ENCODE measurements around the gene DNAI4. TPM values are rescaled to one million over a fixed set of nuclear protein-coding genes. Genes with fewer than 3 reads are reported as not detected.

Gene DNAI4
- total and polyA plus RNA-seq, 2 donors (not counting 1 experiment from before 2014, with no cell fraction given) = 0.30 to 2.7 TPM

- peak overlapping the region; percentile 91 for H3K4me3 Mint-ChIP-seq
- TF ChIP-seq CTCF (IDR thresholded peaks at IDR 0.05) (peak; percentile 1), EZH2 (IDR thresholded peaks at IDR 0.05; ENCODE audit: borderline replicate concordance, insufficient read depth, low read depth, low read length, poor library complexity, severe bottlenecking) (no peak)
- H3K79me2 ChIP-seq (ENCODE audit: control insufficient read depth, insufficient read depth, low read length) = peaks cover 37% of the 10 kb centered on the region
- H3K27me3 ChIP-seq (replicated peaks in 1 of 4; ENCODE audit: control extremely low read depth in 1 of 4, control insufficient read depth in 3 of 4, insufficient read depth in 4 of 4, low read length in 3 of 4) = no peaks in the 10 kb centered on the region
- DNase-seq = no peak
- intact Hi-C loops (cut with micrococcal nuclease) = loop anchor here (10.0 kb wide), 2 partner anchors 591 to 1961 kb away; partner anchors contain the start of gene JAK1
- no peaks in the 10 kb centered on the region for H3K9me3 Mint-ChIP-seq (ENCODE audit: insufficient read depth)
- peak overlapping the region; percentile 92 for H3K4me2 ChIP-seq (replicated peaks; ENCODE audit: low read depth, low read length, poor library complexity, severe bottlenecking)
- peak overlapping the region; percentile 98 for H3K9ac ChIP-seq (ENCODE audit: low read length)
- H3K9me3 ChIP-seq (ENCODE audit: control extremely low read depth in 1 of 3, control insufficient read depth in 2 of 3, insufficient read depth in 1 of 3, low read length in 2 of 3) = no peaks in the 10 kb centered on the region
- peak overlapping the region; percentile 85 for H2AFZ ChIP-seq (ENCODE audit: insufficient read depth, low read depth, low read length, poor library complexity, severe bottlenecking)
- no peak for ATAC-seq (ENCODE audit: low read depth)
- ChIA-PET CTCF (interaction anchor here (1.0 kb wide), 1 partner anchor 149 kb away, joined by 3 read pairs; no protein-coding TSS in a partner anchor), POLR2A (interaction anchor here (1.3 kb wide), 1 partner anchor 128 kb away, joined by 5 read pairs; the partner anchor contains the start of gene SLC35D1)
- H3K27ac Mint-ChIP-seq = peak overlapping the region; percentile 92
- peaks cover 21 to 23% of the 10 kb centered on the region in 2 donors for H3K4me1 ChIP-seq (ENCODE audit: control insufficient read depth in 2 of 2, insufficient read depth in 2 of 2, low read length in 2 of 2)
- H3K27ac ChIP-seq (ENCODE audit: low read length in 2 of 2) = peak overlapping the region; percentile 91 to 99
- no peaks in the 10 kb centered on the region for H3K36me3 ChIP-seq (replicated peaks in 1 of 2; ENCODE audit: control extremely low read depth in 1 of 2, control insufficient read depth in 1 of 2, extremely low read depth in 1 of 2, insufficient read depth in 2 of 2, low read length in 1 of 2)
- H4K20me1 ChIP-seq (ENCODE audit: control insufficient read depth, insufficient read depth, low read length, poor library complexity, severe bottlenecking) = peaks cover 2% of the 10 kb centered on the region
- no peaks in the 10 kb centered on the region for H3K27me3 Mint-ChIP-seq
- whole genome bisulfite sequencing (ENCODE audit: insufficient coverage) = 5% methylated on average over 8 of the region's 11 CpGs
- H3K4me3 ChIP-seq (ENCODE audit: control extremely low read depth in 1 of 5, extremely low read depth in 1 of 5, insufficient read depth in 1 of 5, low read depth in 2 of 5, low read length in 4 of 5) = peak overlapping the region; percentile 66 to 93 (median 80)
- peaks cover 29% of the 10 kb centered on the region for H3K4me1 Mint-ChIP-seq
These were observed 878 bp upstream of the DNAI4 start for GRCh38 chr1:66925558-66925910.

GRCh38 chr1:66920543-66920942, 4.1 kb downstream of the DNAI4 start:
- H3K4me3 Mint-ChIP-seq = no peak overlapping the region
- CTCF ChIA-PET = no interaction called here
- Histone ChIP-seq H3K79me2 (ENCODE audit: control insufficient read depth, insufficient read depth, low read length) (peaks cover 19% of the 10 kb centered on the region), H3K4me3 (ENCODE audit: control extremely low read depth in 1 of 5, extremely low read depth in 1 of 5, insufficient read depth in 1 of 5, low read depth in 2 of 5, low read length in 4 of 5) (no peak overlapping the region), H3K27me3 (replicated peaks in 1 of 4; ENCODE audit: control extremely low read depth in 1 of 4, control insufficient read depth in 3 of 4, insufficient read depth in 4 of 4, low read length in 3 of 4) (no peaks in the 10 kb centered on the region), H3K9ac (ENCODE audit: low read length) (no peak overlapping the region), H3K4me2 (replicated peaks; ENCODE audit: low read depth, low read length, poor library complexity, severe bottlenecking) (no peak overlapping the region), H3K4me1 (ENCODE audit: control insufficient read depth in 2 of 2, insufficient read depth in 2 of 2, low read length in 2 of 2) (peaks cover 9 to 12% of the 10 kb centered on the region in 2 donors), H3K27ac (ENCODE audit: low read length in 2 of 2) (no peak overlapping the region), H2AFZ (ENCODE audit: insufficient read depth, low read depth, low read length, poor library complexity, severe bottlenecking) (no peak overlapping the region), H3K9me3 (ENCODE audit: control extremely low read depth in 1 of 3, control insufficient read depth in 2 of 3, insufficient read depth in 1 of 3, low read length in 2 of 3) (no peaks in the 10 kb centered on the region), H3K36me3 (replicated peaks in 1 of 2; ENCODE audit: control extremely low read depth in 1 of 2, control insufficient read depth in 1 of 2, extremely low read depth in 1 of 2, insufficient read depth in 2 of 2, low read length in 1 of 2) (no peaks in the 10 kb centered on the region), H4K20me1 (ENCODE audit: control insufficient read depth, insufficient read depth, low read length, poor library complexity, severe bottlenecking) (no peaks in the 10 kb centered on the region)
- intact Hi-C loops (cut with micrococcal nuclease) = loop anchor here (10.0 kb wide), 2 partner anchors 586 to 1956 kb away; partner anchors contain the start of gene JAK1
- no CpG with 5 or more reads among the region's 2 CpGs for WGBS (ENCODE audit: insufficient coverage)
- H3K27ac Mint-ChIP-seq = no peak overlapping the region
- H3K4me1 Mint-ChIP-seq = peaks cover 13% of the 10 kb centered on the region
- no peak for ATAC-seq (ENCODE audit: low read depth)
- no peak for TF ChIP-seq EZH2 (IDR thresholded peaks at IDR 0.05; ENCODE audit: borderline replicate concordance, insufficient read depth, low read depth, low read length, poor library complexity, severe bottlenecking)
- TF ChIP-seq CTCF (IDR thresholded peaks at IDR 0.05) = no peak
- POLR2A ChIA-PET = no interaction called here
- no peaks in the 10 kb centered on the region for H3K27me3 Mint-ChIP-seq
- peaks cover 3% of the 10 kb centered on the region for H3K9me3 Mint-ChIP-seq (ENCODE audit: insufficient read depth)
- DNase-seq = no peak

Measured in B cell (primary cell).